IMR-90 (cell line): ENCODE measurements around the gene RASA1. TPM values are rescaled to one million over a fixed set of nuclear protein-coding genes. Genes with fewer than 3 reads are reported as not detected.

Experiments
- ATAC-seq: fragments of 200-7000 bp; cut with Tn5 transposase; 2 replicates; pipeline ENCODE4 v1.9.1; 2020; ENCODE audit warnings: low read depth, mild to moderate bottlenecking, moderate library complexity
- BruUV-seq: library from RNA; stranded (reverse); fragments of 400-500 nt; replicated peaks from 2 replicates; lab custom pipeline; 2021; lab: Mats Ljungman, UMichigan
- CTCF ChIA-PET: fragments of 300-600 bp; formaldehyde crosslinking; extraction: SDS; loops from one replicate; lab custom pipeline; 2021; ENCODE audit warnings: antibody characterized with exemption; lab: Yijun Ruan, JAX
- POLR2A ChIA-PET: fragments of 300-600 bp; sonication (Branson Sonifier 250); formaldehyde crosslinking; loops from one replicate; lab custom pipeline; 2022; ENCODE audit warnings: antibody characterized with exemption; ENCODE audit not compliant: unreplicated experiment; lab: Charles Lee
- DNase-seq: peaks from one replicate; pipeline ENCODE4 v3.0.0; 2013
- H2AFZ ChIP-seq: replicated peaks from 2 replicates; pipeline ENCODE3; 2013; ENCODE audit warnings: low read length, mild to moderate bottlenecking; ENCODE audit not compliant: poor library complexity
- H2AK5ac ChIP-seq: 2 replicates; pipeline ENCODE4 v1.6.1; 2013; ENCODE audit warnings: low read depth, low read length, inconsistent platforms
- H2AK9ac ChIP-seq: replicated peaks from 2 replicates; pipeline ENCODE3; 2013; ENCODE audit warnings: mild to moderate bottlenecking, low read depth, low read length, moderate library complexity; ENCODE audit not compliant: poor library complexity
- H2BK120ac ChIP-seq: 2 replicates; pipeline ENCODE4 v1.6.1; 2013; ENCODE audit warnings: low read depth, low read length, inconsistent platforms
- H2BK15ac ChIP-seq: 3 replicates; pipeline ENCODE4 v1.6.1; 2013; ENCODE audit warnings: low read depth, low read length, inconsistent platforms
- H2BK20ac ChIP-seq: 2 replicates; pipeline ENCODE4 v1.6.1; 2013; ENCODE audit warnings: low read depth, mild to moderate bottlenecking, inconsistent platforms, low read length, moderate library complexity
- H2BK5ac ChIP-seq: 2 replicates; pipeline ENCODE4 v1.6.1; 2013; ENCODE audit warnings: mild to moderate bottlenecking, low read depth, low read length, inconsistent platforms; ENCODE audit not compliant: poor library complexity, severe bottlenecking
- H3K14ac ChIP-seq: replicated peaks from 2 replicates; pipeline ENCODE4 v1.6.1; 2013; ENCODE audit warnings: low read depth, low read length, inconsistent platforms
- H3K18ac ChIP-seq: 2 replicates; pipeline ENCODE4 v1.6.1; 2013; ENCODE audit warnings: low read depth, low read length, control low read depth
- H3K23ac ChIP-seq: 2 replicates; pipeline ENCODE4 v1.6.1; 2013; ENCODE audit warnings: low read depth, low read length, inconsistent platforms
- H3K27ac ChIP-seq: 2 replicates; pipeline ENCODE4 v1.5.1; 2013; ENCODE audit warnings: mild to moderate bottlenecking, control low read depth, low read length; ENCODE audit not compliant: insufficient read depth
- H3K27me3 ChIP-seq: 2 replicates; pipeline ENCODE4 v1.6.1; 2013; ENCODE audit warnings: low read length; ENCODE audit not compliant: control insufficient read depth, insufficient read depth
- H3K36me3 ChIP-seq: 2 replicates; pipeline ENCODE4 v1.6.1; 2013; ENCODE audit warnings: low read length, mixed read lengths; ENCODE audit not compliant: control insufficient read depth, insufficient read depth
- H3K4ac ChIP-seq: 2 replicates; pipeline ENCODE4 v1.6.1; 2013; ENCODE audit warnings: low read depth, low read length, inconsistent platforms
- H3K4me1 ChIP-seq: 2 replicates; pipeline ENCODE4 v1.6.1; 2013; ENCODE audit warnings: low read length, mixed read lengths; ENCODE audit not compliant: control insufficient read depth, insufficient read depth
- H3K4me2 ChIP-seq: 2 replicates; pipeline ENCODE4 v1.6.1; 2013; ENCODE audit warnings: low read depth, mild to moderate bottlenecking, control low read depth, low read length, moderate library complexity
- H3K4me3 ChIP-seq: 2 replicates; pipeline ENCODE4 v1.5.1; 2013; ENCODE audit warnings: low read depth, mild to moderate bottlenecking, control low read depth, low read length, moderate library complexity; ENCODE audit not compliant: insufficient read depth
- H3K56ac ChIP-seq: 2 replicates; pipeline ENCODE4 v1.6.1; 2013; ENCODE audit warnings: low read length, inconsistent platforms; ENCODE audit not compliant: insufficient read depth; ENCODE audit errors: extremely low read depth
- H3K79me1 ChIP-seq, 2 experiments: 2 replicates each; pipeline ENCODE4 v1.6.1; 2013; ENCODE audit warnings: low read length in 2 of 2, inconsistent platforms in 1 of 2, low read depth in 1 of 2
- H3K9ac ChIP-seq: 2 replicates; pipeline ENCODE4 v1.6.1; 2013; ENCODE audit warnings: low read depth, low read length, control low read depth
- H3K9me1 ChIP-seq: 2 replicates; pipeline ENCODE4 v1.6.1; 2013; ENCODE audit warnings: low read length, inconsistent platforms; ENCODE audit not compliant: insufficient read depth
- H3K9me3 ChIP-seq: 2 replicates; pipeline ENCODE4 v1.6.1; 2013; ENCODE audit warnings: low read length; ENCODE audit not compliant: control insufficient read depth, insufficient read depth
- H4K20me1 ChIP-seq: 2 replicates; pipeline ENCODE4 v1.6.1; 2013; ENCODE audit warnings: low read length, inconsistent platforms; ENCODE audit not compliant: insufficient read depth
- H4K5ac ChIP-seq: 2 replicates; pipeline ENCODE4 v1.6.1; 2013; ENCODE audit warnings: mild to moderate bottlenecking, low read depth, low read length, control low read depth
- H4K8ac ChIP-seq, 2 experiments: 2 replicates each; pipeline ENCODE4 v1.6.1; 2013; ENCODE audit warnings: low read depth in 2 of 2, low read length in 2 of 2, control low read depth in 1 of 2, inconsistent platforms in 1 of 2
- H4K91ac ChIP-seq: 2 replicates; pipeline ENCODE4 v1.6.1; 2013; ENCODE audit warnings: low read depth, low read length, inconsistent platforms; ENCODE audit not compliant: insufficient read depth
- MAFK ChIP-seq: IDR thresholded peaks from 2 replicates; pipeline ENCODE4 v1.6.1; 2012; ENCODE audit warnings: low read depth, low read length, improper control_type of control experiment
- MAZ ChIP-seq: IDR thresholded peaks from 2 replicates; pipeline ENCODE4 v1.6.1; 2012; ENCODE audit warnings: low read depth, mild to moderate bottlenecking, low read length, improper control_type of control experiment, moderate library complexity, borderline replicate concordance
- MXI1 ChIP-seq: IDR thresholded peaks from 2 replicates; pipeline ENCODE4 v1.6.1; 2012; ENCODE audit warnings: low read depth, mild to moderate bottlenecking, low read length, moderate library complexity, borderline replicate concordance
- NFE2L2 ChIP-seq: fragments of 150-350 bp; IDR thresholded peaks from 2 replicates; pipeline ENCODE4 v1.6.1; 2016; ENCODE audit warnings: low read depth, mild to moderate bottlenecking, low read length
- RAD21 ChIP-seq: IDR thresholded peaks from 2 replicates; pipeline ENCODE4 v1.6.1; 2012; ENCODE audit warnings: low read length, improper control_type of control experiment
- RFX5 ChIP-seq: IDR thresholded peaks from 2 replicates; pipeline ENCODE4 v1.8.0; 2012; ENCODE audit warnings: low read depth, mild to moderate bottlenecking, low read length, moderate library complexity
- SMC3 ChIP-seq: fragments of 150-350 bp; IDR thresholded peaks from 2 replicates; pipeline ENCODE4 v1.6.1; 2016; ENCODE audit warnings: low read depth, mild to moderate bottlenecking, antibody characterized with exemption, low read length, moderate library complexity
- dilution Hi-C: fragments of 300-500 bp; cut with HindIII; formaldehyde crosslinking; loops from one replicate; pipeline ENCODE4 v1.14.3; 2018; ENCODE audit warnings: low sequenced_read_pairs; ENCODE audit not compliant: unreplicated experiment
- in situ Hi-C: fragments of 300-500 bp; cut with MboI; formaldehyde crosslinking; loops from 3 replicates; pipeline ENCODE4 v1.14.3; 2019; ENCODE audit warnings: low sequenced_read_pairs, inconsistent platforms, mixed read lengths
- intact Hi-C: fragments of 100-400 bp; cut with micrococcal nuclease; formaldehyde crosslinking; loops from 2 replicates; pipeline ENCODE4 v1.10.0; 2022
- polyA plus RNA-seq, 3 experiments: library from polyadenylated mRNA; depleted of rRNA; stranded (reverse); fragments of >200 nt; gene quantifications; 2 replicates each; pipeline ENCODE4 v1.2.3, GENCODE V29; 2012; ENCODE audit warnings: low replicate concordance in 1 of 3
- total RNA-seq: library from RNA; depleted of rRNA; stranded (reverse); fragments of >200 nt; gene quantifications from 2 replicates; pipeline ENCODE4 v1.2.3, GENCODE V29; 2012
- TF ChIP-seq, protein P1 (sequence below): fragments of 150-350 bp; IDR thresholded peaks from 2 replicates; pipeline ENCODE4 v1.6.1; 2017; ENCODE audit warnings: mild to moderate bottlenecking, antibody characterized with exemption, low read length, low read depth

The RASA1 gene
- total and polyA plus RNA-seq, 2 of the 4 experiments (the other 2 are of a cell fraction): 37.6 to 45.7 TPM

DNA sequence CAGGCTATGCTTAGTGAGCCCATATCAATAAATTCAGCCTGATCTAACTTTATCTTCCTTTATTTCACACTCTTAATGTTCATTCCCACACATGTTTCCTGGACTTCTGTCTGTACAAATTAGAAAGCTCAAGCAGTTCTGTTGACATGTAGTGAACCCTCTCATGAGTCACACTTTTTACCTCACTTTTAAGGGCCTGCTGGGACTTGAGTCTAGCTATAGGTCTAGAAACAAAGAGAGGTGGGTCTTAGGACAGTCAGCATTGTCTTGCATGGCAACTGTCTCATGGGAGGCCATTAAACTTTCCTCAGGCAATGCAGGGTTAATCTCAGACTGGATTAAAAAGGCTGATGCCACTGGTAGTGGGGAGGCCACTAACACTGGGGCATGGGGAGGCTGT lies 153.6 kb downstream of the RASA1 start:
- H3K18ac ChIP-seq: no peak overlapping the region
- H3K9me1 ChIP-seq: no peaks in the 10 kb centered on the region
- H3K9me3 ChIP-seq: no peaks in the 10 kb centered on the region
- no peak overlapping the region for H3K9ac ChIP-seq
- intact Hi-C loops (loop anchor here (5.0 to 10.0 kb wide), 3 partner anchors 353 to 1303 kb away; no protein-coding TSS in a partner anchor), in situ Hi-C loops (loop anchor here (10.0 to 25.0 kb wide), 2 partner anchors 509 to 1263 kb away; no protein-coding TSS in a partner anchor), dilution Hi-C loops (no loop called here)
- H2BK5ac ChIP-seq: no peak overlapping the region
- ATAC-seq (no peak), DNase-seq (no peak)
- no peaks in the 10 kb centered on the region for H4K20me1 ChIP-seq
- H4K91ac ChIP-seq: no peak overlapping the region
- H3K4me3 ChIP-seq: no peak overlapping the region
- no peak overlapping the region for H4K5ac ChIP-seq
- H2BK20ac ChIP-seq: no peak overlapping the region
- H3K4me2 ChIP-seq: no peak overlapping the region; the same call in 1 of the 2 replicates
- no peak overlapping the region for H3K56ac ChIP-seq
- no peak overlapping the region for H4K8ac ChIP-seq
- no peak overlapping the region for H3K23ac ChIP-seq
- no peak overlapping the region for H2AFZ ChIP-seq
- no peak overlapping the region for H2AK5ac ChIP-seq
- H3K4me1 ChIP-seq: no peaks in the 10 kb centered on the region
- ChIA-PET CTCF (no interaction called here), POLR2A (no interaction called here)
- no peak overlapping the region for H3K4ac ChIP-seq
- no peak overlapping the region for H2BK120ac ChIP-seq
- no peak overlapping the region for H2AK9ac ChIP-seq
- no peaks in the 10 kb centered on the region for H3K79me1 ChIP-seq
- TF ChIP-seq RAD21 (no peak), MXI1 (no peak), RFX5 (no peak), MAFK (no peak), NFE2L2 (no peak), SMC3 (no peak), MAZ (no peak)
- TF ChIP-seq, protein P1, sequence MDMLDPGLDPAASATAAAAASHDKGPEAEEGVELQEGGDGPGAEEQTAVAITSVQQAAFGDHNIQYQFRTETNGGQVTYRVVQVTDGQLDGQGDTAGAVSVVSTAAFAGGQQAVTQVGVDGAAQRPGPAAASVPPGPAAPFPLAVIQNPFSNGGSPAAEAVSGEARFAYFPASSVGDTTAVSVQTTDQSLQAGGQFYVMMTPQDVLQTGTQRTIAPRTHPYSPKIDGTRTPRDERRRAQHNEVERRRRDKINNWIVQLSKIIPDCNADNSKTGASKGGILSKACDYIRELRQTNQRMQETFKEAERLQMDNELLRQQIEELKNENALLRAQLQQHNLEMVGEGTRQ: no peak
- no peaks in the 10 kb centered on the region for H3K27me3 ChIP-seq
- H2BK15ac ChIP-seq: no peak overlapping the region
- no peak overlapping the region for H3K14ac ChIP-seq
- no peaks in the 10 kb centered on the region for H3K36me3 ChIP-seq
- H3K27ac ChIP-seq: no peak overlapping the region
- BruUV-seq: no TSS peak
